Hematopoietic multipotent progenitor cell (in vitro differentiated cells): ENCODE measurements around the gene LECT2. TPM values are rescaled to one million over a fixed set of nuclear protein-coding genes. Genes with fewer than 3 reads are reported as not detected.

ENCODE experiments used
- DNase-seq, 3 donors: peaks; one replicate each; pipeline ENCODE4 v3.0.0-alpha.2; 2011 to 2015; ENCODE audit warnings: low read depth in 2 of 3, low spot score in 2 of 3
- total RNA-seq: library from RNA; depleted of rRNA; stranded (reverse); fragments of >200 nt; gene quantifications from one replicate; pipeline ENCODE4 v1.2.3, GENCODE V29; 2012

LECT2 gene
- total RNA-seq, 1 donor = not detected

DNA sequence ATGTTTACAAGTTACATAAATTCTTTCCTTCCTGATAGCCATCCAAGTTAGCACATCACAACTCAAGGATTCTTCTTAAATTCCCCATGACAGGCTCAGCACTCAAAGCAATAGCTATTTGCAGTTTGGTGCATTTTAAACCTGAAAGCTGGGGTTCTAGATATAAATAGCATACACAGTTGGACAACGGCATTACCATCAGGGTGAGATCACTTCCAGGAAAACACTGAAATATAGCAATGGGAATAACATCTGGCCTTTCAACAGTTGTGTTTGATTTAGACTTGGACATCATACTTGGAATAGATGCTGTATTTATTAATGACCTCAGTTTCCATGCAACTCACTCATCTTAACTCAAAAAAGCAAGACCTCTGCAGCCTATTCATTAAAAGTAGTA is 24.7 kb upstream of the LECT2 start:
- no peak for DNase-seq

DNA sequence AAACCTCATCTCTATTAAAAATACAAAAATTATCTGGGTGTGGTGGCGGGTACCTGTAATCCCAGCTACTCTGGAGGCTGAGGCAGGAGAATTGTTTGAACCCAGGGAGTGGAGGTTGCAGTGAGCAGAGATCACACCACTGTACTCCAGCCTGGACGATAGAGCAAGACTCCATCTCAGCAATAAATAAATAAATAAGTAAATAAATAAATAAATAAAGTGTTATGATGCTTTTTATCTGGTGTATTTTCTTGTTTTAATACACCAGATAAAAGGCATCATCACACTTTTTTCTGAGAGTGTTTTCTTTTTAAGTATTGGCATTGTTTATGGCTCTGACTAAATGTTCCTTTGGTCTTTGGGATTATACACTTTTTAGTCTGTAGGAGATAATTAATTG is 24.2 kb upstream of the LECT2 start:
- DNase-seq = no peak

DNA sequence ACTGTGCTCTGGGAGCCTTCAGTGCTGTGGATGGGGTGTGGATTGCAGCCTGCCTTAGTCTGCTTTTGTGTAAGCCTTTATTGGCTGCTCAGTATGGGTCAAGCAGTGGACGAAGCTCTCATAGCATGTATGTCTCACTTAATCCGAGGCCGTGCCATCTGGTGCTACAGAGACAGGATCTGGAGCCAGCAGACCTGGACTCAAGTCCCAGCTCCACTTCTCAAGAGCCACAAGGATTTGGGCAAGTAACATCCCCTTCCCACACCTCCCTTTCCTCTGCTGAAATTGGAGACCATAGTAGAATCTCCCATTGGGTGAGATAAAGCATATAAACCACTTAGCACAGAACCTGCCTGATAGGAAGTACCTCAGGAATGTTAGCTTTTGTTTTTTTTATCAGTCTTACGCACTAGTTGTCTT is 23.4 kb upstream of the LECT2 start:
- no peak for DNase-seq

DNA sequence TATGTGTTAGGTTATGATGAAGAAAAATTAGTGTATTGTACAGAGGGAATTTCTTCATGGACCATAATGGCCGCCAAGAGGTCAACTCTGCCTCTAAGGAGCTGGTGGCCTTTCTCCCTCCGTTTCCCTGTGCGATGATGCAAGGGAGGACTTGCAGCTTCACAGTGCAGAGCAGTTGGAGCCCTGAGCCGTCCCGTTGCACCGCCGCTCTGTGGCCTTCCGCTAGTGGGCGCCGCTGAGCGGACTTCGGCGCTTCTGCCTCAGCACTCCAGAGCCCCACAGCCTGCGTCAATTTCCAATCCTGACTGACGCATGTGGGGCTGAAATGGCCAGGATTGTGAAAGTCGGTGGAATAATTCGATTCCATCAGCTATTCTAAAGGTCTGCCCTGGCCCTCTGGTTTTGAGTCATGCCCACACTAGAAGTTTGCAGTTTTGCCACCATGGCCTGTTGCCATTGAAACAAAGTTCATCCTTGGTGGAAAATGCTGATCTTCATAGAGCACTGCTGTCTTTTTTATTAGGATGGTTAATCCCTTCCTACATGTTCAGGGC is 22.7 kb upstream of the LECT2 start:
- DNase-seq = peak in 2 of 3 donors; percentile 48 to 60

DNA sequence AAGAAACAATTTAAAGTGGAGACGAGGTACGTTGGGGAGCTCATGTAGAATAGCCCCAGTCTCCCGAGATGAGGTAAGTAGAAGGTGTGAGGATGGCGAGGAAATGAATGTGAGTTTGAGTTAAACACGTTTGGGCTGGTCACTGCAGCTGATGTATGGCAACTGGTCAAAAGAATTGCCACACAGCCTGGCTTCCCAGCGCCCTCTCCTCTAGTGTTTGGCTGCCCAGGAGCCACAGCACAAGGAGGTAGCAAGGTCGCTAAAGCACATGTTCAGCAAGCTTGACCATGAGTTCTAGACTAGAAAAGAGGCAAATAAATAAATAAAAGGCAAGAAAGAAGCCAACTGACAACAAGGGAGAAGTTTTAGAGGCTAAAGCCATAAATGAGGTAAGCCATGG is 21.4 kb upstream of the LECT2 start:
- DNase-seq = no peak

DNA sequence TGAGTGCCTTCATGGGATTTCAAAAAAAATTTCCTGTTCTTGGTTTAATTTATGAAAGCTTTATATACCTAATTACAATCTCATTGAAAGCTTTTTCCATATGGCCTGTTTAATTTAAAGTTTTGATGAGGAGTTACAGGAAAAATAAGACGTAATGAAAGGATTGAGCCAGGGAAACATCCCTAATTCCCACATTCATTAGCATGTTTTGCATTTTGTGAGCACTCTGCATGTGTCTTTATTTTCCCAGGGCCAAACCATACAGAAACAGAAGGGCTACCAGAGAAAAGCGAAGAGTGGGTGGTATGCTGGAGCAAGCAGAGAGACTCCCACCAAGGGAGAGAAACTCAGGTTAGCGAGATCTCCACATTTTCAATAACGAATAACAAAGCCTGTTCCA is 20.3 kb upstream of the LECT2 start:
- no peak for DNase-seq

DNA sequence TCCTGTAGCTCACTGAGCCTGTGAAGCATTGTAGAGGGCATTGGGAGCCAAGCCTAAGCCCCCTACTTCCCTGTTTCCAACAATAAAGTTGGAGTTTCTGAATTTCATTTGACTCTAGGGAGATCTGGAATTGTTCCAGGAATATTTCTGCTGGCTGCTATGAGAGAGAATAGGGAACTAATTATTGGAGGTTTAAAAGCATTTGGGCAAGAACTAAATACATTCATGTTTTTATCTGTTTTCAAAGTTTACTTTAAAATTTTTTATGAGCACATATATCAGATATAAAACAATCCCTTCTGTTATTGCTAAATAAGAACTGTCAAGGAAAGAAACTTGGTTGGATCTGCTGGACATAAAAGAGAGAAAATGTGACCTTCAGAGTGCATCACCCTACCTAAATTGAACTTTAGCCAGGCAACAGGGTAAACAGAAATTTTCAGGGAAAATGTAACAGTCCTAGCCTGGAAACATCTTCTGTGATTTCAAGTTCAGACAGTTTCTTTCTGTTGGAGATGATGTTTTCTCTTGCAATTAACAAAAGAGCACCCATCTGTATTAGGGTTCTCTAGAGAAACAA is 19.3 kb upstream of the LECT2 start:
- no peak for DNase-seq

DNA sequence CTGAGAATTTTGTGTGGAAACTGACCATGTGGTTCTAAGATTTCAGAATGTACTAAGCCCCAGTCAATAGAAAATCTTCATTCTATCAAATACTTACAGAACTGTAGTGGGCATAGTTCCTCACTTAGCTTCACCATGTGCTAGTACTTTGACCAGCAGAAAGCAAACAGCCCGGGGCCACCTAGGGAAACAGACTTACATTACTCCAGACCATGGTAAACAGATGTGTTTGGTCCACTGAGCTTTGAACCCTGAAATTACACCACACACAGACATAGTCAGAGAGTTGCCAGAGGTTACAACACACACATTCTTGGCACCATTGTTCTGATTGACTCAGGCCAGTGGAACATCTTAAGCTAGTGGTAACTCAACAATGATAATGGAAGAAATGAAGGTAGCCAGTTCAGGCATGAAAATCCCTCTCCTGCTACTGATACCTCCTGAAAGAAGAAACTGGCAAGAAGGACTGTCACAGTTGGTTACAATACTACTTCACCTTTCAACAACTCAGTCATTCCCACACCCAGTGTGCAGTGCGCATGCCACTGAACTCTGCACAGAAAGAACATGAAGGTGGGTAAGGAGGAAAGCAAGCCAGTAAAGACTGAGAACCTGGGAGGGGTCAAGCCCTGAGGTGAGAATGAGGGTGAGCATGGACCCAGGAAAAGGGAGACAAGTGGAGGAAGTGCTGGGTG is 18.7 kb upstream of the LECT2 start:
- no peak for DNase-seq

DNA sequence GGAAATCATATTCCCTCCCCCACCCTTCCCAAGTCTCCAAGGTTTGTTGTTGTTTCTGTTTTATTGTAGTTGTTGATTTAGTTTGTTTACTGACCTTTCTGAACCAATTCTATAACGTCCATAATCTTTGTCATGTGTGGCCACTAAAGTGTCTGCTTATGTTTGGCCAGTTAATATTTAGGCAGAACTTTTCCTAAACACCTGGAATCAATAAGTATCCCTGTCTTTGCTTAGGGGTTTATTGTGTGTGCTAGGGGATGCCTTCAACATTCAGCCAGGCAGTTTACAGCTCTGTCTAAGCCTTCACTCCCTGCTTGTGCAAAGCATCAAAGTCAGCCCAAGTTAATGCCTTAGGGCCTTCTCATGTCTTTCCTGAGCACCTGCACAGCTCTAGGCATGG is 16.9 kb upstream of the LECT2 start:
- DNase-seq = no peak

DNA sequence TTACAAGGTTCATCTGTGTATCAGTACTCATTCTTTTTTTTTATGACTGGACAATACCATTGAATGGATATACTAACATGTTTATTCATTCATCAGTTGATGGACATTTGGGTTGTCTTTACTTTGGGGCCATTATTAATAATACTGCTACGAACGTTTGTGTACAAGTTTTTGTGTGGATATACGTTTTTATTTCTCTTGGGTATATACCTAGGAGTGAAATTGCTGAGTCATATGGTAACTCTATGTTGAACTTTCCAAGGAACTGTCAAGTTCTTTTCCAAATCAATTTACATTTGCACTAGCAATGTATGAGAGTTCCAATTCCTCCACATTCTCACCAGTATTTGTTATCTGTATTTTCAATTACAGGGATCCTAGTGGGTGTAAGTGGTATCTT is 12.0 kb upstream of the LECT2 start:
- DNase-seq = no peak

DNA sequence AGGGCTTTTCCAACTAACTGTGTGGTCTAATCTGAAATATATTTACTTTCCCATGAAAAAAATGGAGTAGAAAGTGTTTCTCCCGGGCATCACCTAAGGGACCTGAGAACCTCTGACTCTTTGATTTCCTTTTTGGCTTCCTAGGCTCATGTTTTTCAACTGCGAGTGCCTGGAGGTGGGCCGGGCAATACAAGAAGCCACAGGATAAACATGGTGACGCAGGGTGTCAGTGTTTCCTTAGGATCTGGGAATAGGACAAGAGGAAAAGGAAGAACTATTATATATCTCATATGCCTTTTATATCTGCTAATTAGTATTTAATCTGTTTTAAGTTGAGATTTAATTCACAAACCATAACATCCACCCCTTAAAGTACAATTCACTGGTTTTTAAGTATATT is 11.4 kb upstream of the LECT2 start:
- DNase-seq = no peak

DNA sequence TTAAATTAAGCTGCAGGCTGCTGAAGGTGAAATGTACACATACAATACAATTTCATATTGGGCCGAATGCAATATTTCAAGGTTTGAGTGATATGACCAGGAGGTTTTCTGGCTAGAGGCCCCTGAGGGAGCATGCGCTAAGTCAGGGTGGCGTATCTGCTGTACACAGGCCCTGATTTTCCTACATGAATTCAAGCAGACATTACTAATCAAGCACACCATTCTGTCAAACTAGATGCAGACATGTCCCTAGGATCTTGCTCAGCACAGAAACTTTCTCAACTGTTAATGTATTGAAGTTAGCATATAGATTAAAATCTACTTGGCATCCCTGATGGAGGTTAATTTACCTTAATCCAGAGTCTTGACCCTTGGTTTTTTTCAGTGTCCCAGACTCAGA is 10.7 kb upstream of the LECT2 start:
- DNase-seq = no peak

DNA sequence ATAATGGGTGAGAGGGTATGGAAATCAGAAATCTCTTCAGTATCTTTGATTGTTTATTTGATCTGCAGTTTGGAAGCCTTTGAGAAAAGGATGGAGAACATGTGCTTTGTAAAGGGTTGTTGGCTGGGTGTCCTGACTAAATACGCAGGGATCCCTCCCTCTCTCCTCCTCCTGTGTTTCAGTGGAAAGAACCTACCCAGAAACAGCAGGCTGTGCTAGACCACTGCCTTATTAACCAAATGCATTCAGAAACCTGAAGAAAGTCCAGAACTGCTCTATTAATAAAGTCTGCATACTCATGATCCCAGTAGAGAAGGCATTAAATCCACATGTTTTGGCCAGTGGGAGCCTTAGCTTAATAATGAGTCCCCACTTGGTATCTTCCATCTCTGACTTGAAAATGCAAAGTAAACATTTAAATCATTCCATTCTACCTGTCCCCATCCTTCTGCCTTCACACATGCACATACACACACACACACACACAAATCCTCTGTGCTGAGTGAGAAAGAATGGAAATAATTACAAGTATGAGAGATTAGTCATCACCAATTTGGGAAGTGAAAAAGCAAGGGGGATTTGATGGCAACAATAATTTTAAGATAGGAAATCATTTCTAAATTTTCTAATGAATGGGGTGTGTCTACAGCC is 10.0 kb upstream of the LECT2 start:
- DNase-seq = no peak

DNA sequence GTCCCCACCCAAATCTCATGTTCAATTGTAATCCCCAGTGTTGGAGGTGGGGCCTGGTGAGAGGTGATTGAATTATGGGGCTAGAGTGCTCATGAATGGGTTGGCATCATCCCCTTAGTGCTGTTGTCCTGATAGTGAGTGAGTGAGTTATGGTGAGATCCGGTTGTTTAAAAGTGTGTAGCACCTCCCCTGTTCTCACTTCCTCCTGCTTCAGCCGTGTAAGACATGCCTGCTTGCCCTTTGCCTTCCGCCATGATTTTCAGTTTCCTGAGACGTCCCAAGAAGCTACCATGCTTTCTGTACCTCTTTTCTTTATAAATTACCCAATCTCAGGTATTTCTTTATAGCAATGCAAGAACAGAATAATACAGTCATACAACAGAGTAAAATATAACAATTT is 742 bp upstream of the LECT2 start:
- no peak for DNase-seq

DNA sequence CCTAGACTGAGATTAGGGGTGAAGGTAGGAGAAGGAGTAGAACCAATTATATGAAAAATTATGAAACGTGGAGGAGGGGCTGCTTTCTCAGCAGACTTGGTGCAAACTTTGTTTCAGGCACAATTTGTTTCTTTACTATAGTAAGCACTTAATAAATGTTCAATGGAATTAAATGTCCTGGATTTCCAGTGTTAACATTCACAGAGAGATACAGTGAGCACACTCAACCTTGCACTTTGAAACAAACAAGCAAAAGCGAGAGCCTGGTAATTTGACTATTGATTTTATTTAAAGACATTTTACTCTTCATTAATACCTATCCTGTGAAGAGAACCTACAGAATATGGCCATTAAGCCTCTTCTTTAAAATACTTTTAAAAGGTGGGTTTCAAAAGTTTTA is 933 bp downstream of the LECT2 start:
- no peak for DNase-seq

DNA sequence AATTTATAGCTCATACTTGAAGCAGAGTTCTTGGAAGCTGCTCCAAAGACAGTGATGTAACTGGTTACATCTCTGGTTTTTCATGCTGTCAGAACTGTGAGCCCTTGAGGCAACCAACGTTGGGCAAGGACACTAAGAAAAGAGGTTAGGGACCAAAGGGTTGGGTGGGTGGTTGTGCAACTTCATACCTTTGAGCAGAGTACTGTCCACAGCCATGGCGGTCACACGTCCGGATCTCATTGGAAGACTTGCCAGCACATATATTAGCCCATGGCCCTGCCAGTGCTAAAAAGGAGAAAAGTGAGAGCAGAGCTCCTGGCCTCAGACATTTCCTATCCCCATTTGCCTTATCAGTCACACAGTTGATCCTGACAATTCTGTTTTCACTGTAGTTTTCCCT is 2.1 kb downstream of the LECT2 start:
- DNase-seq = no peak

DNA sequence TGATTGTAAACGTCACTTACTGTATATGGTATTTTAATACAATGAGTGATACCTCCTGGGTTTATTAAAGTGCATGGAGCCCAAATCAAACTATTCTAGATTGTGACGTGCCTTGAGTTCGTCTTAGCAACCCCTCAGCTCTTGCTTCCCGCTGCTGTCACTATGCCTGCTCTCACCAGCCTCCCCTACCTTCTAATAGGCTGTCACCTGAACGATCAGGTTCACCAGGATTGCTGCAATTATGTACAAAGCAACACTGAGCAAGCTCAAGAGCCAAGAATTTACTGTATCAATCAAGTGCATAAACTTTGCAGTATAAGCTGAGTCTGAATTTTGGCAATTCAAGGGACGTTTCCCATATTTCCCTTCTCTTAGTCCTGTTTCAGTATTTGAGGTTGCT is 3.0 kb downstream of the LECT2 start:
- no peak for DNase-seq

DNA sequence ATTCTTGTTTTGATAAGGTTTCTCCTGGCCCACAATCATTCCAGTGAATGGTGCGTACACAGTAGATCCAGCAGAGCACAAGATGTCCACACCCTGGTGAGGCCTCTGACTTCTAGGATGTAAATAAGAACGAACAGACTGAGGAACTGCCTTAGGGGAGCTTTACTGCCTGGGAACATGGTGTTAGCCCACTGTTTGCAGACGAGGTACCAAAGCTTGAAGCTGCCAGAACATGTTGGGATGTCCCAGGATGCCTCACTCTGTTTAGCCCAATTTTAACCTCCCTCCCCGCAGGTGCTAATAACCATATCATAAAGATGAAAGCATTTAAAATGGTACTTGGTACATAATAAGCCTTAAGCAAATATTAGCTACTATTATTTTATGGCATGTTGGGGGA is 3.5 kb downstream of the LECT2 start:
- DNase-seq = no peak

DNA sequence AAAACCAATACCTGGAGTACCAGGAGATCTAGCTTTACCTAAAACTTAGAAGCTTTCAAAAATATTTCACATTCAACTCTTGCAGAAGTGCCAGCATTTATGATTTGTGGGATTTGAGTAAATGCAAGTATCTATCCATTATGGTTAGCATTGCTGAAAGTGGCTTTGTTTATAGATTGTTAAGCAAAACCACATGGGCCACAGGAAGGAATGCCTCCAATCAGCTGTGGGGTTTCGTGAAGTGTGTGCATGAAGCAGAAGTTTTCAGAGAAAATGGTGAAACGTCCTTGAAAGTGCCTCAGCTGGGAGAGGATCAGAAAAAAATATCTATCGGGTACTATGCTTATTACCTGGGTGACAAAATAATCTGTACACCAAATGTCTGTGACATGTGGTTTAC is 4.2 kb downstream of the LECT2 start:
- no peak for DNase-seq

DNA sequence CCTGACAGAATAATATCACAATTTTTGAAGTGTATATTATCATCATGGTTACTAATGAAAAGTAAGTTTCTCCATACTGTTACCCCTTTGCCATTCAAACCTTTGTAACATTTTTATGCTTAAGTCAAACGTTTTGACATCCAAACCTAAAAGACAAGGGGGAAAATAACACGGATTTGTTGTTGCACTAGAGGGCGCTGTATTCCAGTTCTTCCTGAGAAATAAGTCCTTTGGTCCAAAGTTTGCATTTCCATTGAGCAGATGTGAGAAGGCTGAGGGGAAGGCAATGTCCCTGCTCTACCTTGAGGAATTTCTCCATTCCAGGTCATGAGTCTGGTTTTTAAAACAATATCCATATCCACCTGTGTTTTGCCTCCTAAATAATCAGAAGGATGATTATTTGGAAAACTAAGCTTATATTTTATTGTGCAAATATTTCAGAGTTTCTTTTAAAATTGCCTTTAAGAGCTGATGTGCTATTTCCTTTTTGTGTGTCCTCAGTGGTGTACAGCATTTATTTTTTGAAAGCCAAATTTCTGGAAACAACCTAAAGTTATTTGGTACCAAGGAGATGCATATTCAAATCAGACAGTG is 9.7 kb downstream of the LECT2 start:
- peak in 2 of 3 donors; percentile 53 to 80 for DNase-seq

DNA sequence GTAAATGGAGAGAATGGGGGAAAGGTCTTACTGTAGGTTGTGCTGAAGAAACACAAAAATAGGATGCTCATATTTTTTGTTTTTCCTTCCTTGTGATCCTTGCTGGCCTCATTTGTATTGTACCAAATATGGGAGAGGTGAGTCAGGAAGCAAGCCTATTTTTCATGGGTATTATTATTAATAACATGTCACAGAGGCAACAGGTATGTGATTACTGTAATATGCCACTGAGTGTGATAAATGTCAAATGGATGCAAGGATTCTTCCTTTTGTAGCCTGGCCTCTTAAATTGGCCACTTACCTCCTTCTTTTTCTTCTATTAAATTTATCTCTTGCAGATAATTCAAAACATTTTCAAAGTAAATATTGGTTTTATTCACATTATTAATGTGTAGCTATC is 10.2 kb downstream of the LECT2 start:
- DNase-seq = no peak
